ENCODE data around the gene TPK1.

DNA sequence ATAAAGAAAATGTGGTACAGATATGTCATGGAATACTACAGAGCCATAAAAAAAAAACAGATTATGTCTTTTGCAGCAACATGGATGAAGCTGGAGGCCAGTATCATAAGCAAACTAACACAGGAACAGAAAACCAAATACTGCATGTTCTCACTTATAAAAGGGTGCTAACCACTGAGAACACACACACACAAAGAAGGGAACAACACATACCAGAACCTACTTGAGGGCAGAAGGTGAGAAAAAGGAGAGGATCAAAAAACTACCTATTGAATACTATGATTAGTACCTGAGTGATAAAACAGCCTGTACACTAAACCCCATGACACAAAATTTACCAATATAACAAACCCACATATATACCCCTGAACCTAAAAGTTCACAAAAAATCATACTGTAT, 144.6 kb downstream of the TPK1 start:
- TF ChIP-seq, protein P1, sequence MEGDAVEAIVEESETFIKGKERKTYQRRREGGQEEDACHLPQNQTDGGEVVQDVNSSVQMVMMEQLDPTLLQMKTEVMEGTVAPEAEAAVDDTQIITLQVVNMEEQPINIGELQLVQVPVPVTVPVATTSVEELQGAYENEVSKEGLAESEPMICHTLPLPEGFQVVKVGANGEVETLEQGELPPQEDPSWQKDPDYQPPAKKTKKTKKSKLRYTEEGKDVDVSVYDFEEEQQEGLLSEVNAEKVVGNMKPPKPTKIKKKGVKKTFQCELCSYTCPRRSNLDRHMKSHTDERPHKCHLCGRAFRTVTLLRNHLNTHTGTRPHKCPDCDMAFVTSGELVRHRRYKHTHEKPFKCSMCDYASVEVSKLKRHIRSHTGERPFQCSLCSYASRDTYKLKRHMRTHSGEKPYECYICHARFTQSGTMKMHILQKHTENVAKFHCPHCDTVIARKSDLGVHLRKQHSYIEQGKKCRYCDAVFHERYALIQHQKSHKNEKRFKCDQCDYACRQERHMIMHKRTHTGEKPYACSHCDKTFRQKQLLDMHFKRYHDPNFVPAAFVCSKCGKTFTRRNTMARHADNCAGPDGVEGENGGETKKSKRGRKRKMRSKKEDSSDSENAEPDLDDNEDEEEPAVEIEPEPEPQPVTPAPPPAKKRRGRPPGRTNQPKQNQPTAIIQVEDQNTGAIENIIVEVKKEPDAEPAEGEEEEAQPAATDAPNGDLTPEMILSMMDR (IDR thresholded peaks at IDR 0.05): no peak
- TF ChIP-seq POLR2A (IDR thresholded peaks at IDR 0.05): no peak

Data from uterus (tissue), 2 donors.